SK-N-MC (cell line): Measurements from ENCODE around the gene ARHGAP24.

Experiments used
- DNase-seq: peaks from one replicate; pipeline ENCODE4 v3.0.0-alpha.2; 2011; ENCODE audit warnings: low read depth, low spot score
- H3K27ac ChIP-seq: fragments of 200-600 bp; sonication (generic); 2 replicates; pipeline ENCODE4 v1.5.1; 2016; ENCODE audit warnings: mixed run types
- H3K36me3 ChIP-seq: fragments of 200-600 bp; sonication (generic); 2 replicates; pipeline ENCODE4 v1.6.1; 2017; ENCODE audit warnings: antibody characterized with exemption, low read length, mixed read lengths; ENCODE audit not compliant: insufficient read depth
- H3K4me3 ChIP-seq: fragments of 200-600 bp; sonication (generic); 2 replicates; pipeline ENCODE4 v1.5.1; 2016
- H3K9ac ChIP-seq: fragments of 200-600 bp; sonication (generic); 2 replicates; pipeline ENCODE4 v1.8.0; 2017; ENCODE audit warnings: mixed run types, mixed read lengths; ENCODE audit not compliant: insufficient read length
- H3K9me3 ChIP-seq: fragments of 200-600 bp; sonication (generic); 2 replicates; pipeline ENCODE4 v1.6.1; 2017; ENCODE audit warnings: low read depth, mild to moderate bottlenecking, antibody characterized with exemption, low read length, moderate library complexity, mixed read lengths
- EZH2 ChIP-seq: fragments of 200-600 bp; sonication (generic); IDR thresholded peaks from one replicate; pipeline ENCODE4 v1.6.1; 2017; ENCODE audit warnings: antibody characterized with exemption
- FOXP2 ChIP-seq: optimal IDR thresholded peaks from 2 replicates; pipeline ENCODE3; 2011; ENCODE audit warnings: mild to moderate bottlenecking, moderate library complexity; ENCODE audit not compliant: insufficient read depth; ENCODE audit errors: extremely low read length, control extremely low read depth
- POLR2AphosphoS5 ChIP-seq: IDR thresholded peaks from 2 replicates; pipeline ENCODE4 v1.6.1; 2012; ENCODE audit warnings: mild to moderate bottlenecking, low read depth, low read length, borderline replicate concordance

Gene ARHGAP24

GRCh38 chr4:85595796-85596559, 121.0 kb downstream of the ARHGAP24 start:
- DNase-seq = no peak

GRCh38 chr4:85598936-85599335, 124.0 kb downstream of the ARHGAP24 start:
- TF ChIP-seq FOXP2 = no peak
- Histone ChIP-seq H3K9ac (no peak overlapping the region), H3K27ac (no peak overlapping the region), H3K9me3 (no peaks in the 10 kb centered on the region), H3K36me3 (no peaks in the 10 kb centered on the region), H3K4me3 (no peak overlapping the region)
- DNase-seq = no peak

More at GRCh38 chr4:85595796-85596559, 121.0 kb downstream of the ARHGAP24 start:
- Histone ChIP-seq H3K9me3 (no peaks in the 10 kb centered on the region), H3K36me3 (no peaks in the 10 kb centered on the region), H3K4me3 (no peak overlapping the region), H3K9ac (no peak overlapping the region), H3K27ac (no peak overlapping the region)
- TF ChIP-seq POLR2AphosphoS5 (no peak), FOXP2 (no peak), EZH2 (no peak)

- DNase-seq = no peak
- H3K36me3 ChIP-seq = no peaks in the 10 kb centered on the region
- no peaks in the 10 kb centered on the region for H3K9me3 ChIP-seq
- TF ChIP-seq FOXP2 = no peak
- no peak for TF ChIP-seq POLR2AphosphoS5
- no peak for TF ChIP-seq EZH2
- 0 out of 2 replicates have a peak overlapping the region, but pooled peaks have one; percentile 6 for H3K4me3 ChIP-seq
- no peak overlapping the region for H3K9ac ChIP-seq
- no peak overlapping the region for H3K27ac ChIP-seq
Observed at GRCh38 chr4:85600501-85600900, 125.6 kb downstream of the ARHGAP24 start.

GRCh38 chr4:85603437-85604336, 128.7 kb downstream of the ARHGAP24 start:
- Histone ChIP-seq H3K27ac (no peak overlapping the region), H3K4me3 (no peak overlapping the region), H3K9me3 (no peaks in the 10 kb centered on the region), H3K9ac (no peak overlapping the region), H3K36me3 (no peaks in the 10 kb centered on the region)
- no peak for DNase-seq
- TF ChIP-seq FOXP2 (no peak), POLR2AphosphoS5 (no peak), EZH2 (no peak)

- Histone ChIP-seq H3K9ac (no peak overlapping the region), H3K27ac (no peak overlapping the region), H3K36me3 (no peaks in the 10 kb centered on the region), H3K4me3 (no peak overlapping the region), H3K9me3 (no peaks in the 10 kb centered on the region)
- TF ChIP-seq FOXP2 = no peak
- TF ChIP-seq EZH2 = no peak
- no peak for TF ChIP-seq POLR2AphosphoS5
- no peak for DNase-seq
Observed at GRCh38 chr4:85606505-85606904, 131.6 kb downstream of the ARHGAP24 start.

GRCh38 chr4:85607624-85608023, 132.7 kb downstream of the ARHGAP24 start:
- Histone ChIP-seq H3K36me3 (no peaks in the 10 kb centered on the region), H3K4me3 (no peak overlapping the region), H3K9me3 (no peaks in the 10 kb centered on the region), H3K27ac (no peak overlapping the region), H3K9ac (no peak overlapping the region)
- DNase-seq = no peak
- TF ChIP-seq FOXP2 = no peak
- no peak for TF ChIP-seq POLR2AphosphoS5
- TF ChIP-seq EZH2 = no peak

- no peak for TF ChIP-seq FOXP2
- no peak for TF ChIP-seq EZH2
- no peak for TF ChIP-seq POLR2AphosphoS5
- DNase-seq = no peak
- H3K27ac ChIP-seq = no peak overlapping the region
- no peaks in the 10 kb centered on the region for H3K9me3 ChIP-seq
- H3K4me3 ChIP-seq = no peak overlapping the region
- H3K36me3 ChIP-seq = no peaks in the 10 kb centered on the region
- no peak overlapping the region for H3K9ac ChIP-seq
Observed at GRCh38 chr4:85610450-85610849, 135.5 kb downstream of the ARHGAP24 start.

GRCh38 chr4:85611661-85612060, 136.7 kb downstream of the ARHGAP24 start:
- H3K27ac ChIP-seq = no peak overlapping the region
- DNase-seq = no peak
- no peak overlapping the region for H3K4me3 ChIP-seq
- no peaks in the 10 kb centered on the region for H3K36me3 ChIP-seq
- no peak overlapping the region for H3K9ac ChIP-seq
- H3K9me3 ChIP-seq = no peaks in the 10 kb centered on the region
- TF ChIP-seq FOXP2 (no peak), EZH2 (no peak), POLR2AphosphoS5 (no peak)
